Fibroblast of upper back skin (primary cell): ENCODE measurements around the gene MTCH1.

ENCODE experiments used
- DNase-seq: peaks from one replicate; pipeline ENCODE4 v3.0.0-alpha.2; 2013

Gene MTCH1

GRCh38 chr6:36985808-36986703 lies at the start of gene MTCH1:
MTCH1 (minus strand) TSS chr6:36986196; CDS start chr6:36986173, 23 bp downstream.
- DNase-seq, result peak; percentile 89

GRCh38 chr6:37033819-37034795 lies 48.1 kb upstream of the MTCH1 start:
- no peak for DNase-seq

GRCh38 chr6:37033255-37033654 lies 47.3 kb upstream of the MTCH1 start:
- DNase-seq, result no peak

GRCh38 chr6:37032239-37032638 lies 46.2 kb upstream of the MTCH1 start:
- no peak for DNase-seq

- DNase-seq, result no peak
Measured at GRCh38 chr6:37030599-37030998, 44.6 kb upstream of the MTCH1 start.

- DNase-seq, result peak; percentile 81
Measured at GRCh38 chr6:37029249-37029971, 43.4 kb upstream of the MTCH1 start.

- no peak for DNase-seq
Measured at GRCh38 chr6:37027811-37028469, 41.9 kb upstream of the MTCH1 start.

GRCh38 chr6:37027036-37027720 lies 41.2 kb upstream of the MTCH1 start:
- DNase-seq, result no peak

- no peak for DNase-seq
Measured at GRCh38 chr6:37025621-37026466, 39.8 kb upstream of the MTCH1 start.

- DNase-seq, result no peak
Measured at GRCh38 chr6:37024656-37025337, 38.8 kb upstream of the MTCH1 start.

- no peak for DNase-seq
Measured at GRCh38 chr6:37022135-37022863, 36.3 kb upstream of the MTCH1 start.

- peak; percentile 56 for DNase-seq
Measured at GRCh38 chr6:37021356-37022129, 35.5 kb upstream of the MTCH1 start.

GRCh38 chr6:37020812-37021211 lies 34.8 kb upstream of the MTCH1 start:
- no peak for DNase-seq

GRCh38 chr6:37020381-37020780 lies 34.4 kb upstream of the MTCH1 start:
- no peak for DNase-seq

- DNase-seq, result no peak
Measured at GRCh38 chr6:37019065-37019450, 33.1 kb upstream of the MTCH1 start.

- DNase-seq, result peak; percentile 86
Measured at GRCh38 chr6:37018198-37019064, 32.4 kb upstream of the MTCH1 start.

GRCh38 chr6:37017606-37018197 lies 31.7 kb upstream of the MTCH1 start:
- no peak for DNase-seq
